HepG2 (cell line): ENCODE results near the gene COQ7. TPM values are rescaled to one million over a fixed set of nuclear protein-coding genes. Genes with fewer than 3 reads are reported as not detected.

Source experiments
- ATAC-seq: fragments of 200-7000 bp; cut with Tn5 transposase; 3 replicates; pipeline ENCODE4 v1.9.1; 2020; ENCODE audit warnings: mild to moderate bottlenecking, moderate library complexity
- BruUV-seq: library from RNA; stranded (reverse); fragments of 400-500 nt; replicated peaks from 2 replicates; lab custom pipeline; 2021; lab: Mats Ljungman, UMichigan
- CTCF ChIA-PET: fragments of 300-600 bp; formaldehyde crosslinking; extraction: SDS; loops from one replicate; lab custom pipeline; 2021; ENCODE audit warnings: low total read pairs, inconsistent platforms, low intra/inter-chr PET ratio; lab: Yijun Ruan, JAX
- POLR2A ChIA-PET: fragments of 350-600 bp; sonication (Branson Sonifier 250); formaldehyde crosslinking; loops from one replicate; lab custom pipeline; 2020; ENCODE audit warnings: antibody characterized with exemption, inconsistent platforms; lab: Yijun Ruan, JAX
- DNase-seq: peaks from one replicate; pipeline ENCODE4 v3.0.0-alpha.2; 2015; ENCODE audit warnings: low spot score
- FAIRE-seq: peaks from 3 replicates; lab custom pipeline; 2011; peaks lifted over from hg19 to GRCh38; lab: Jason Lieb, UNC
- H2AFZ ChIP-seq: one replicate; pipeline ENCODE4 v1.6.1; 2011; ENCODE audit warnings: low read length, inconsistent platforms
- H3K27ac ChIP-seq: fragments of 300-600 bp; 3 replicates; pipeline ENCODE4 v1.8.0; 2011; ENCODE audit warnings: mixed run types, mild to moderate bottlenecking, mixed read lengths, low read length, inconsistent platforms; ENCODE audit not compliant: insufficient read depth; ENCODE audit errors: extremely low read length
- H3K27me3 ChIP-seq, 2 experiments: fragments of 200-600 bp in 1 of 2; 2 replicates in 1 of 2; 3 replicates in 1 of 2; pipeline versions ENCODE4 v1.6.0 to v1.8.0; 2011; ENCODE audit warnings: low read length in 2 of 2, mild to moderate bottlenecking in 2 of 2, moderate library complexity in 2 of 2, inconsistent platforms in 1 of 2; ENCODE audit not compliant: insufficient read depth in 2 of 2, control insufficient read depth in 1 of 2
- H3K36me3 ChIP-seq, 2 experiments: fragments of 200-600 bp in 1 of 2; replicated peaks in 1 of 2; 2 replicates in 1 of 2; 3 replicates in 1 of 2; pipeline versions ENCODE4 v1.5.1 to v1.8.0; 2011; ENCODE audit warnings: low read length in 2 of 2, inconsistent platforms in 1 of 2; ENCODE audit not compliant: insufficient read depth in 2 of 2, control insufficient read depth in 1 of 2
- H3K4me1 ChIP-seq: 2 replicates; pipeline ENCODE4 v1.5.1; 2012; ENCODE audit warnings: low read length, inconsistent platforms; ENCODE audit not compliant: insufficient read depth
- H3K4me2 ChIP-seq: 2 replicates; pipeline ENCODE4 v1.6.0; 2011; ENCODE audit warnings: low read depth, low read length, inconsistent platforms
- H3K4me3 ChIP-seq, 3 experiments: fragments of 200-600 bp in 1 of 3; sonication (generic), shearing (Covaris generic) in 1 of 3; replicated peaks in 1 of 3; 2 replicates each; pipeline ENCODE4 v1.5.1; 2011 to 2016; ENCODE audit warnings: low read length in 3 of 3, inconsistent platforms in 2 of 3, low read depth in 2 of 3, mild to moderate bottlenecking in 2 of 3, control low read depth in 1 of 3, mixed read lengths in 1 of 3; ENCODE audit not compliant: insufficient read depth in 1 of 3
- H3K79me2 ChIP-seq: one replicate; pipeline ENCODE4 v1.6.1; 2011; ENCODE audit warnings: low read length, inconsistent platforms; ENCODE audit not compliant: insufficient read depth
- H3K9ac ChIP-seq: 2 replicates; pipeline ENCODE4 v1.6.0; 2011; ENCODE audit warnings: mild to moderate bottlenecking, low read depth, low read length, inconsistent platforms; ENCODE audit not compliant: insufficient read depth
- H3K9me3 ChIP-seq: 2 replicates; pipeline ENCODE4 v1.5.1; 2012; ENCODE audit warnings: mild to moderate bottlenecking, low read length
- H4K20me1 ChIP-seq: 2 replicates; pipeline ENCODE4 v1.6.0; 2011; ENCODE audit warnings: inconsistent platforms, mild to moderate bottlenecking, low read length, moderate library complexity; ENCODE audit not compliant: insufficient read depth
- FLYWCH1 ChIP-seq: sonication (generic); formaldehyde crosslinking; IDR thresholded peaks from 2 replicates; pipeline ENCODE4 v1.8.1; 2023; ENCODE audit warnings: mild to moderate bottlenecking, missing genetic modification reagents
- HMGA1 ChIP-seq: sonication (generic); formaldehyde crosslinking; conservative IDR thresholded peaks from 2 replicates; pipeline ENCODE4 v1.4.0; 2020; ENCODE audit warnings: missing genetic modification reagents
- IRF9 ChIP-seq: sonication (generic); formaldehyde crosslinking; IDR thresholded peaks from 2 replicates; pipeline ENCODE4 v1.8.0; 2022; ENCODE audit warnings: missing genetic modification reagents, mild to moderate bottlenecking, borderline replicate concordance
- MAFF ChIP-seq: IDR thresholded peaks from 2 replicates; pipeline ENCODE4 v1.6.1; 2011; ENCODE audit warnings: low read depth, low read length, improper control_type of control experiment
- NFATC3 ChIP-seq: sonication (generic); formaldehyde crosslinking; IDR thresholded peaks from 2 replicates; pipeline ENCODE4 v1.5.1; 2020; ENCODE audit warnings: mild to moderate bottlenecking, missing genetic modification reagents
- POGZ ChIP-seq: sonication (generic); formaldehyde crosslinking; IDR thresholded peaks from 2 replicates; pipeline ENCODE4 v1.4.0; 2020; ENCODE audit warnings: mild to moderate bottlenecking, missing genetic modification reagents
- SIN3A ChIP-seq: IDR thresholded peaks from 2 replicates; pipeline ENCODE4 v1.6.1; 2011; ENCODE audit warnings: low read depth, mild to moderate bottlenecking, control low read depth, low read length, borderline replicate concordance
- TARDBP ChIP-seq: sonication (generic); formaldehyde crosslinking; IDR thresholded peaks from 2 replicates; pipeline ENCODE4 v1.8.0; 2022; ENCODE audit warnings: mild to moderate bottlenecking, missing genetic modification reagents
- ZNF468 ChIP-seq: sonication (generic); formaldehyde crosslinking; IDR thresholded peaks from 2 replicates; pipeline ENCODE4 v1.8.0; 2022; ENCODE audit warnings: mild to moderate bottlenecking, moderate library complexity, missing genetic modification reagents
- ZNF639 ChIP-seq: conservative IDR thresholded peaks from 2 replicates; pipeline ENCODE4 v1.6.1; 2018; ENCODE audit warnings: missing genetic modification reagents
- WGBS: methylation state at CpG from one replicate; pipeline ENCODE4 v1.1.6; 2017; ENCODE audit warnings: low lambda C conversion rate; 5-methylcytosine and 5-hydroxymethylcytosine counted together
- in situ Hi-C: cut with HindIII; loops from 2 replicates; pipeline ENCODE4 v1.10.0; 2017; ENCODE audit warnings: low pct_unique_long_range_greater_than_20kb; ENCODE audit not compliant: extremely low pct_ligation_motif_present
- intact Hi-C: fragments of 100-400 bp; cut with micrococcal nuclease; formaldehyde crosslinking; loops from one replicate; pipeline ENCODE4 v1.10.0; 2022; ENCODE audit not compliant: unreplicated experiment
- polyA plus RNA-seq, 8 experiments: library from polyadenylated mRNA; depleted of rRNA in 3 of 8; stranded (reverse) in 7 of 8; unstranded in 1 of 8; fragments of >200 nt; fragmentation: Illumina TruSeq in 4 of 8; extraction: Trizol in 4 of 8; gene quantifications; 2 replicates each; pipeline versions ENCODE4 v1.2.1 to v1.2.3, GENCODE V29; 2011 to 2016; ENCODE audit warnings: low read depth in 4 of 8, missing spikeins in 1 of 8, mixed read lengths in 1 of 8; ENCODE audit not compliant: insufficient read depth in 1 of 8
- total RNA-seq, 5 experiments: library from RNA; depleted of rRNA; stranded (reverse); fragments of >200 nt; fragmentation: Illumina TruSeq; extraction: Trizol; gene quantifications; 2 replicates each; pipeline ENCODE4 v1.2.3, GENCODE V29; 2016; ENCODE audit warnings: low read depth in 1 of 5
- TF ChIP-seq, protein P1 (sequence below): sonication (generic); formaldehyde crosslinking; IDR thresholded peaks from 2 replicates; pipeline ENCODE4 v1.4.0; 2020; ENCODE audit warnings: missing genetic modification reagents, borderline replicate concordance
- TF ChIP-seq, protein P2 (sequence below): sonication (generic); formaldehyde crosslinking; IDR thresholded peaks from 2 replicates; pipeline ENCODE4 v1.5.0; 2020; ENCODE audit warnings: missing genetic modification reagents

The COQ7 gene
- total and polyA plus RNA-seq, 2 of the 13 experiments (the other 11 are each of a cell fraction or from before 2014, with no cell fraction given), result 20.1 to 45.7 TPM

DNA sequence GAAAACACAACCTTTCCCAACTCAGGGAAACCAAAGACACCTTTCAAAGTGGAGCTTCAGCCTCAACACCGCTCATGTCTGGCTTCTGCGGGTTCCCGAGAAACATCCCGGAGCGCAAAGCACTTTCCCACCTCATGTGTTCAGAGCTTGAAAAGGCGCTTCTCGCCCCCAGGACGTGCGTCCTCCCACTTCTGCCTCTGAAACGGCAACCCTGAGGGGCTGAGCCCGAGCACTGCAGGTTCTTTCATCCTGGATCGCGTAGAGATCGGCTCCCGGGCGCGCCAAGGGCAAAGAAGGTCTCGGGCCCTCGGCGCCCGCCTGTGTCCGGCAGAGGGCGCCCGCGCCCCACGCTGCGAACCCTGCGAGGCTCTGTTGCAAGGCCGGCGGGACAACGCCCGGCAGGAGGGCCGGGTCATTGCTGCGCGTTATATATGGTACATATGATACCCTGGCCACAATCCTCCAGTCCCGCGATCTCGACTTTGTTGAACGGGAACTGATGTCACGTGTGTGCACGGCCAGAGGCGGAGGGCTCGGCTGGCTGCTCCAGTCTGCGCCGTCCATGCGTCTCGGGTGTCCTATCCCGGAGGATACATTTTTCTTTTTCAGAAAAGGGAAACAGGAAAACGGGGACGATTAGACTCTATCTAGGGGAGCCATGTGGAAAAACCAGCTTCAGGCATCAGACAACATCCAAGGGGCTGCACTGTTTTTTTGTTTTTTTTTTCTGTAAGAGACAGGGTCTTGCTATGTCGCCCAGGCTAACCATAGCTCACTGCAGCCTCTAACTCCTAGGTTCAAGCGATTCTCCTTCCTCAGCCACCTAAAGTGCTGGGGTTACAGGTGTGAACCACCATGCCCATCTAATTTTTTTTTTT lies 19.1 kb downstream of the COQ7 start:
- no TSS peak for BruUV-seq
- H3K9ac ChIP-seq, result peak overlapping the region; percentile 65
- H3K36me3 ChIP-seq, result 0 out of 5 replicates have a peak, but pooled peaks cover 0 to 5% of the 10 kb centered on the region in 2 experiments
- in situ Hi-C loops, result loop anchor here (5.0 kb wide), 3 partner anchors 91 to 416 kb away; no protein-coding TSS in a partner anchor
- ATAC-seq, result peak; percentile 98
- H3K27ac ChIP-seq, result no peak overlapping the region
- intact Hi-C loops, result loop anchor here (1.0 to 2.0 kb wide), 4 partner anchors 22 to 416 kb away; no protein-coding TSS in a partner anchor
- peak overlapping the region; percentile 97 for H3K4me2 ChIP-seq
- DNase-seq, result peak; percentile 95
- H3K27me3 ChIP-seq, result peaks cover 0 to 9% of the 10 kb centered on the region in 2 experiments; a peak in 2 of 5 replicates
- H3K79me2 ChIP-seq, result no peaks in the 10 kb centered on the region
- H3K4me3 ChIP-seq, result peak overlapping the region; percentile 45 to 84 (median 47)
- ChIA-PET POLR2A (interaction anchor here (0.7 to 2.3 kb wide), 12 partner anchors 8 to 131 kb away, joined by 3 to 15 read pairs (median 5); partner anchors contain the start of genes COQ7, ITPRIPL2 and TMC7), CTCF (interaction anchor here (0.7 to 3.7 kb wide), 11 partner anchors 8 to 415 kb away, joined by 3 to 87 read pairs (median 8); partner anchors contain the start of genes SYT17 and TMC7)
- peaks cover 15% of the 10 kb centered on the region for H3K4me1 ChIP-seq
- 0 out of 2 replicates have a peak, but pooled peaks cover under 1% of the 10 kb centered on the region for H3K9me3 ChIP-seq
- peak; percentile 73 for FAIRE-seq
- 7% methylated on average over 51 of the region's 52 CpGs for WGBS
- H4K20me1 ChIP-seq, result no peaks in the 10 kb centered on the region
- H2AFZ ChIP-seq, result peak overlapping the region; percentile 86
- TF ChIP-seq ZNF468, result no peak
- peak; percentile 95; the same call in 1 of the 2 replicates for TF ChIP-seq IRF9 (CRISPR knock-in tag)
- no peak for TF ChIP-seq MAFF
- TF ChIP-seq ZNF639 (CRISPR knock-in tag), result peak; percentile 74; the same call in 1 of the 2 replicates
- TF ChIP-seq NFATC3 (CRISPR knock-in tag), result no peak
- TF ChIP-seq, protein P1, sequence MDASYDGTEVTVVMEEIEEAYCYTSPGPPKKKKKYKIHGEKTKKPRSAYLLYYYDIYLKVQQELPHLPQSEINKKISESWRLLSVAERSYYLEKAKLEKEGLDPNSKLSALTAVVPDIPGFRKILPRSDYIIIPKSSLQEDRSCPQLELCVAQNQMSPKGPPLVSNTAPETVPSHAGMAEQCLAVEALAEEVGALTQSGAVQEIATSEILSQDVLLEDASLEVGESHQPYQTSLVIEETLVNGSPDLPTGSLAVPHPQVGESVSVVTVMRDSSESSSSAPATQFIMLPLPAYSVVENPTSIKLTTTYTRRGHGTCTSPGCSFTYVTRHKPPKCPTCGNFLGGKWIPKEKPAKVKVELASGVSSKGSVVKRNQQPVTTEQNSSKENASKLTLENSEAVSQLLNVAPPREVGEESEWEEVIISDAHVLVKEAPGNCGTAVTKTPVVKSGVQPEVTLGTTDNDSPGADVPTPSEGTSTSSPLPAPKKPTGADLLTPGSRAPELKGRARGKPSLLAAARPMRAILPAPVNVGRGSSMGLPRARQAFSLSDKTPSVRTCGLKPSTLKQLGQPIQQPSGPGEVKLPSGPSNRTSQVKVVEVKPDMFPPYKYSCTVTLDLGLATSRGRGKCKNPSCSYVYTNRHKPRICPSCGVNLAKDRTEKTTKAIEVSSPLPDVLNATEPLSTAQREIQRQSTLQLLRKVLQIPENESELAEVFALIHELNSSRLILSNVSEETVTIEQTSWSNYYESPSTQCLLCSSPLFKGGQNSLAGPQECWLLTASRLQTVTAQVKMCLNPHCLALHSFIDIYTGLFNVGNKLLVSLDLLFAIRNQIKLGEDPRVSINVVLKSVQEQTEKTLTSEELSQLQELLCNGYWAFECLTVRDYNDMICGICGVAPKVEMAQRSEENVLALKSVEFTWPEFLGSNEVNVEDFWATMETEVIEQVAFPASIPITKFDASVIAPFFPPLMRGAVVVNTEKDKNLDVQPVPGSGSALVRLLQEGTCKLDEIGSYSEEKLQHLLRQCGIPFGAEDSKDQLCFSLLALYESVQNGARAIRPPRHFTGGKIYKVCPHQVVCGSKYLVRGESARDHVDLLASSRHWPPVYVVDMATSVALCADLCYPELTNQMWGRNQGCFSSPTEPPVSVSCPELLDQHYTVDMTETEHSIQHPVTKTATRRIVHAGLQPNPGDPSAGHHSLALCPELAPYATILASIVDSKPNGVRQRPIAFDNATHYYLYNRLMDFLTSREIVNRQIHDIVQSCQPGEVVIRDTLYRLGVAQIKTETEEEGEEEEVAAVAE, result no peak; the same call in 1 of the 2 replicates
- peak; percentile 86 for TF ChIP-seq POGZ (CRISPR knock-in tag)
- no peak for TF ChIP-seq FLYWCH1 (CRISPR knock-in tag)
- peak; percentile 86 for TF ChIP-seq TARDBP (CRISPR knock-in tag)
- TF ChIP-seq SIN3A, result no peak
- TF ChIP-seq, protein P2, sequence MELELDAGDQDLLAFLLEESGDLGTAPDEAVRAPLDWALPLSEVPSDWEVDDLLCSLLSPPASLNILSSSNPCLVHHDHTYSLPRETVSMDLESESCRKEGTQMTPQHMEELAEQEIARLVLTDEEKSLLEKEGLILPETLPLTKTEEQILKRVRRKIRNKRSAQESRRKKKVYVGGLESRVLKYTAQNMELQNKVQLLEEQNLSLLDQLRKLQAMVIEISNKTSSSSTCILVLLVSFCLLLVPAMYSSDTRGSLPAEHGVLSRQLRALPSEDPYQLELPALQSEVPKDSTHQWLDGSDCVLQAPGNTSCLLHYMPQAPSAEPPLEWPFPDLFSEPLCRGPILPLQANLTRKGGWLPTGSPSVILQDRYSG (CRISPR knock-in tag), result peak; percentile 92
- no peak for TF ChIP-seq HMGA1 (CRISPR knock-in tag)
